ENCODE results near the gene PIGQ.

PIGQ gene

GRCh38 chr16:572865-573650 lies 3.3 kb downstream of the PIGQ start:
- FAIRE-seq, result no peak

- no peak for FAIRE-seq
These were observed 4.4 kb downstream of the PIGQ start for GRCh38 chr16:574021-574760.

DNA sequence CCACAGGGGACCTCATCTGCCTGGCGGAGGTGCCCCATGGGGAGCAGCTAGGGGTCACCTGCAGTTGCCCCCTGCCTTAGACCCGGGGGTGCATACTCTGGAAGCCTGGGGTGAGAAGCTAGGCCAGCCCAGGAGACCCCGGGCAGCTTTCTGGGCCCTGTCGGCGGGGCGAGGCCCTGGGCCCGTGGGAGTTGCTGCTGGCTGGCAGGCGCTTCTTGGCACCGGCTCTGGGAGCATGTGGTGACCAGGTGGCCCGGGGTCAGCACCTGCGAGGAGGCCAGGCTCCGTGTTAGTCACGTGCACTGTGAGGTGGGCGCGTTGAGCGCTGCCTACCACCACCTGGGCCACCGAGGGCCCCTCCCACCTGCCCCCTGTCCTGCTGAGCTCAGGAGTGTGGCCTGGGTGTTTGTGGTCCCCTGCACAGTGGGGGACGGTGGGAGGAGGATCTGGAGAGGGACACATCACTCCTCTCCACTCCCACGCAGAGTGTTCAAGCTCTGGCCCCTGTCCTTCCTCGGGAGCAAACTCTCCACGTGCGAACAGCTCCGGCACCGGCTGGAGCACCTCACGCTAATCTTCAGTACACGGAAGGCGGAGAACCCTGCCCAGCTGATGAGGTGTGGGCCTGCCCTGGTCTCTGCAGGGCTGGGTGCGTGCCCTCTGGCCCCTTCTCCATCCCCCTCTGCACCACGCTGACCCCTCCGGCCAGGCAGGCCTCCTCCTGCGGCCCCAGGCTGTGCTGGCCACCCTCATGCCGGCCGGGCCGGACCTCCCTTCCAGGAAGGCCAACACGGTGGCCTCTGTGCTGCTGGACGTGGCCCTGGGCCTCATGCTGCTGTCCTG lies 5.8 kb downstream of the PIGQ start:
- FAIRE-seq, result no peak

DNA sequence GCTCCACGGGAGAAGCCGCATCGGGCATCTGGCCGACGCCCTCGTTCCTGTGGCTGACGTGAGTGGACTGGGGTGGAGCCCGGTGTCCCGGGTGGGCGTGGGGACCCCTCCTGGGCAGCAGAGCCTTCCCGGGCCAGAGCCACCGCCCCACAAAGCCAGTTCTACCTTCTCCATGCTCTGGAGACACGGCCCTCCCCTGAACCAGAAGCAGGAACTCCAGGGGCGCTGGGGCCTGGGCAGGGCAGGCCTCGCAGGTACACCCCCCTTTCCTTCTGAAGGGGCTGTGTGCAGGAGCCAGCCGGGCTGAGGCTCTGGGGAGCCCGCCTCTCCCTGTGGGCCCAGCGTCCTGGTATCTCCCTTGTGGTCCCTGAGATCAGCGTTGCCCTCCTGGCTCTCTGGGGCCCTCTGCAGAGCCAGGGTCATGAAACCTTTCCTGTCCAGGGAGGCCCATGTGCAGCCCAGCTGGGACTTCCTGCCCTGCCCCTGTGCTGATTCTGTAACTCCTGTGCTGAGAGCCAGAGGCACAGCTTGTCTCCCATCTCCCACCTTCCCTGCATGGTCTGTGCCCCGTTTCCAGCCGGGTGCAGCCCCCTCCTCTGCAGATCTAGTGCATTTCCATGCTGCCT lies 6.5 kb downstream of the PIGQ start:
- FAIRE-seq, result no peak

DNA sequence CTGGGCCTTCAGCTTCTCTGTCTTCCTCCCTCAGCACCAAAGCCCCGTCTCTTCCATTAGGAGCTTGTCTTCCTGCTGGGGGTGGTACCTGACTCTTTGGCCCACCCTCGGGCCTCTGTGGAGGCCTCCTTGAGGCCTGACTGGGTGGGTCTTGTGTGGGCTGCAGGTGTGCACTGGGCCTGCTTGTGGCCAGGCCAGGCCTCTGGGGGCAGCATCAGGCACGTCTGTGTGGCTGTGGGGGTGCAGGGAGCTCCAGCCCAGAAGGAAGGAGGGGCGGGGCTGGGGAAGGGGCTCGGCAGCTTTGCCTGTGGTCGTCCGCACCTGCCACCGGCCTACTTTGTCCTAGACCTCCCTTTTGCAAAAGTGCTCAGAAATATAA lies 7.0 kb downstream of the PIGQ start:
- FAIRE-seq, result no peak

DNA sequence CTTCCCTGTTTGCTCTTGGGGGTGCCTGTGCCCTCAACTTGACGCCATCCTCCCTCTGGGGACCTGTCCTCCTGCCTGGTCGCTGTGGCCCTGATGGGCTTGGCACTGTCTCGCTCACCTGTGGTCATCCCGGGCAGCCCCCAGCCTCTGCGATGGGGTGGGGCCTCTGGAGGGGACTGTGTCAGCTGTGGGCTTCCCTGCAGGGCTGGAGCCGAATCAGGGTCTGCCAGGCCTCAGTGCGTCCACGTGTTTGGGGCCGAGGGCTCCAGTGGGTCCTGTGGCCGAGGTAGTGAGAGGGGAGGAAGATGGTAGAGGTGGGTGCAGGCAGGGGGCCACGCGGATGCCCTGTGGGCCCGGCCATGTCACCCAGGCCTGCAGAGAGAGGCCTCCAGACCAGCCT lies 8.0 kb downstream of the PIGQ start:
- FAIRE-seq, result no peak

- FAIRE-seq, result no peak
These were observed 8.6 kb downstream of the PIGQ start for GRCh38 chr16:578232-578869.

GRCh38 chr16:578870-579405 lies 9.2 kb downstream of the PIGQ start:
- no peak for FAIRE-seq

DNA sequence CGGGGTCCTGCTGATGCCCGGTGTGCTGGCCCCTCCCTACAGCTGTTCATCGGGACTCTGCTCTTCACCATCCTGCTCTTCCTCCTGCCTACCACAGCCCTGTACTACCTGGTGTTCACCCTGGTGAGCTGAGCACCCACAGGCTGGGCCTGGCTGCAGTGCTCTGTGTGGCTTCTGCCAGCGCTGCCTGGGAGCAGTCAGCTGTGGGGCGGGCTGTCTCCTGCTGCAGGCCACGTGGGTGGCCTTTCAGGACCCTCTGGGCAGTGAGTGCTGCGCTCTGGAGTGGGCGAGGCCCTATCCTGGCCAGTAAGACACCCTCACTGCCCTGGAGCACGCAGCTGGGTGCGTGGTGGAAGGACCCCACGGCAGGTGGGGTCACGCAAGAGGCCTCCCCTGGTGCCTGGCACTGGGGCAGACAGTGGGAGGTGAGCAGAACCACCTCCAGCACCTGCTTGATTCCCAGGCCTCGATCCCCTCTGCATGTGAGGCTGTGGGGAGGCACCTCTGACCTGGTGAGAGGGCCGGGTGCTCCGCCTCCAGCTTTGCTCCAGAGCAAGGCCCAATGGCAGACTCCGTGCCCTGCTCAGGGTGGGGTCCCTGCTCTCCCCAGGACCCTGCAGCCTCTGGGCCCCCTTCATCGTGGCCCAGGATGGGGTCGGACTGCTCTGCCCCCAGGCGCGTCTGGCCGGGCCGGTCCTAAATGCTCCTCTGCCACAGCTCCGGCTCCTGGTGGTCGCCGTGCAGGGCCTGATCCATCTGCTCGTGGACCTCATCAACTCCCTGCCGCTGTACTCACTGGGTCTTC lies 10.6 kb downstream of the PIGQ start:
- FAIRE-seq, result no peak

- FAIRE-seq, result no peak
These were observed 11.3 kb downstream of the PIGQ start for GRCh38 chr16:580946-581498.

DNA sequence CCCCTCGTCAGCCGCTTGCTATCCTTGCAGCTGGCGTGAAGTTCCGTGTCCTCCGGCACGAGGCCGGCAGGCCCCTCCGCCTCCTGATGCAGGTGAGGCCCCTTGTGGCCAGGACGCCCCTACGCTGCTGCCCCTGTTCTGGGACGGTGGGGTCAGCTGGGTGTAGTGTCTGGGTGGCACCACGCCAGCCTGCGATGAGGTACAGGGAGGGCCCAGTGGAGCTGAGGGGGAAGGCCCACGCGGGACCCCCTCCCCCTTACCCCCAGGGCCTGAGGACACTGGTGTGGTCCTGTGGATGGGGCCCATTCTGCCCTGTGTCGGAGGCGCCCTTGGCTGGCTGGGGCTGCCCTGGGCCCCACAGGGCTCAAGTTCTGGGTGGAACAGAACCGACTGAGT lies 12.4 kb downstream of the PIGQ start:
- FAIRE-seq, result no peak

DNA sequence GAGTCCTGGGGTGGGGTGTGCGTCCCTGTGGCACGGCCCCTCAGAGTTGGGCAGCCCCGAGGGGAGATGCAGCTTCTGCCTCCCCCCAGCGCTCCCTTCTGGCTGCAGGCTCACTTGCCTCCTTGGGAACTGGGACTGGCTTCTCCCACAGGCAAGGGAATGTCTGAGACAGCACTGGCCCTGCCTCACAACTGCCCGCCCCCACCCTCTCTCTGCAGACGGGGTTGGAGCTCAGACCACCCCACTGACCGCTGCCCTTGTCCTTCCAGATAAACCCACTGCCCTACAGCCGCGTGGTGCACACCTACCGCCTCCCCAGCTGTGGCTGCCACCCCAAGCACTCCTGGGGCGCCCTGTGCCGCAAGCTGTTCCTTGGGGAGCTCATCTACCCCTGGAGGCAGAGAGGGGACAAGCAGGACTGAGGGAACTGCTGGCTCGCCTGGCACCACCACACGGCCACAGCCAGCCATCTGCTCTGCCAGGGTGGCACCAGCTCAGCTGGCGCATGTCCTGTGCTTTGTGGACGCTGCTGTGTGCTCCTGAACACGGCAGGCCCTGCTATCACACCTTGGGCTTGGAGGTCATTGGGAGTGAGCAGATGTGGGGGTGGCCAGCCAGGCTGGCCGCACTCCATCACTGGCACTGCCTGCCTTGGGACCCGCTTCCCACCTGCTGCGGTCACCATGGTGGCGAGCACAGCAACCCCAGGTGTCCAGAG lies 13.0 kb downstream of the PIGQ start:
- FAIRE-seq, result no peak

DNA sequence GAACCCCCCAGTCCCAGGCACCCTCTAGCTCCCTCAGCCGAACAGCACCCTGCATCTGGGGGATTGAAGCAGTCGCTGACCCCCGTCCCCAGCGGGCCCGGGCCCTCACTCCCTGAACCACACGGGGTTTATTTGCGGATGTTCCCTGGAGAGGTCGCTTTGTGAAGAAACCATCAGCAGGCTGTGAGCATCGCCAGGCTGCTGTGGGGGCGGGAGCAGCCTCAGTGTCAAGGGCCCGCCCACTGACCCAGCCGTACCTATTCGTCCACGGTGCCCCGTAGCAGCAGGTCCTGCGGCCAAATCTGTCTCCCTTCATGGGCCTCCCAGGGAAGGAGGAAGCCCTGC lies 13.7 kb downstream of the PIGQ start:
- no peak for FAIRE-seq

DNA sequence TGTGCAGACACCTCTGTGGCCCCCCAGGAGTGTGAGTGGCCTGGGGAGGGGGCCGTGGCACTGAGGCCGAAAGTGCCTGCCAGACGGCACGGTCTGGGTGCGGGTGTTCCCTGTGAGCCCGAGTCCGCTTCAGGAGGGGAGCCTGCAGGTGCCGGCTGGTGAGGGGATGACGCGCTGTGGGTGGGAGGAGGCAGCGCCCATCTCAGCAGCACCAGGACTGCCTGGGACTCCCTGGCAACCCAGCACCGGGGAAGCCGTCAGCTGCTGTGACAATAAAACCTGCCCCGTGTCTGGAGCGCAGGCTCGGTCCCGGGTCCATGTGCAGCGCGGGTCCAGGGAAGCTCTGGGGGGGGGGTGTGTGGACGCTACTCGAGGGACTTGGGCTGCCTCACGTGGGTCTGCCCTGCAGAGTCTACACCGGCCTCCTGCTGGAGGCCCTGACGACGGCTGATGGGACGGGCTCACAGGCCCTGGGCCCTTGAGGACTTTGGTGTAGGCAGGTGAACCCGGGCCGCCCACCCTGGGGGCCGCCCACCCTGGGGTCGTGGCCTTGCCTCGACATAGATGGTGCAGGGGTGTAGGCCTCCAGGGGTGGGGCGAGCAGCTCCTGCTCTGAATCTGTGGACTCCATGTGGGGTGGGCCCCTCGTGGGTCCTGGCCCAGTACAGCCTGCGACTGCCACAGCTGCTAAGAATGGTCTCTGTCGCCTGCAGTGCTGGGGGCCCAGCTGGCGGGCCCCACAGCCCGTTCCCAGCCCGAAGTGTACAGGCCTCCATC lies 14.2 kb downstream of the PIGQ start:
- no peak for FAIRE-seq

DNA sequence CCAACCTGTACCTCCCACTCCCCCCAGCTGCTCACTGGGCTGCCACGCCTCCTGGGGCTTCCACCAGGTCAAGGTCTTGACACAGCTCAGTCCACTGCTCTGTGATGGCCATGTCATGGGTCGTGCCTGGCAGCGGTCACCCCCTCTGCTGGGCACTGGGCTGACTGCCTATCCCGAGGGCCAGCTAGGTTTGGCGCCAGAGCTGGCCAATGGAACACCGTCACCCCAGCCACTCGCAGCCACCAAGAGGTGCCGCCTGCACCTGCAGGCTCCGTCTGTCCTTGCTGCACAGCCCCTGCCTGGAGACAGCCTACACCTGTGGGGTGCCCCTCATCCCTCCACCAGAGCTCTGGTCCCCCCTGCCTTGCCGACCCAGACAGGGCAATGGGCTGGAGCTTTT lies 15.6 kb downstream of the PIGQ start:
- FAIRE-seq, result no peak

DNA sequence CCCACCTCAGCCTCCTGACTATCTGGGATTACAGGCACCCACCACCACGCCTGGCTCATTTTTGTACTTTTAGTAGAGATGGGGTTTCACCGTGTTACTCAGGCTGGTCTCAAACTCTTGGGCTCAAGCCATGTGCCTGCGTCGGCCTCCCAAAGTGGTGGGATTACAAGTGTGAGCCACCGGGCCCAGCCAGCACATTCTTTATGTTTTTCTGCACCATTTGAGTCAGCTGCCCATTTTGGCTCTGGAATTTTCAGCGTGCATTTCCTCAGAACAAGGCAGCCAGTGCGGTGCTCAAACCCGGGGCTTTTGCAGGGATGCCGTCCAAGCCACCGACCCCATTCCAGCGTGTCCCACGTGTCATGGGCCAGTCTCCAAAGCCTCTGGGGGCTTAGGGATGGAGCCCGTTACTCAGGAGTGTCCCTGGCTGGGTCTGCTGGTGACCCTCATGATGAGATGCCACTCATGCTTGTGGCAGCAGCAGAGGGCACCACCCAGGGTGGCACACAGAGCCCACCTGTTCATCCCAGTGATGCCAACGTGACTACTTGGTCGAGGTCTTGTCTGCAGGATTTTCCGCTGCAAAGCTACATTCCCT lies 16.4 kb downstream of the PIGQ start:
- FAIRE-seq, result no peak

DNA sequence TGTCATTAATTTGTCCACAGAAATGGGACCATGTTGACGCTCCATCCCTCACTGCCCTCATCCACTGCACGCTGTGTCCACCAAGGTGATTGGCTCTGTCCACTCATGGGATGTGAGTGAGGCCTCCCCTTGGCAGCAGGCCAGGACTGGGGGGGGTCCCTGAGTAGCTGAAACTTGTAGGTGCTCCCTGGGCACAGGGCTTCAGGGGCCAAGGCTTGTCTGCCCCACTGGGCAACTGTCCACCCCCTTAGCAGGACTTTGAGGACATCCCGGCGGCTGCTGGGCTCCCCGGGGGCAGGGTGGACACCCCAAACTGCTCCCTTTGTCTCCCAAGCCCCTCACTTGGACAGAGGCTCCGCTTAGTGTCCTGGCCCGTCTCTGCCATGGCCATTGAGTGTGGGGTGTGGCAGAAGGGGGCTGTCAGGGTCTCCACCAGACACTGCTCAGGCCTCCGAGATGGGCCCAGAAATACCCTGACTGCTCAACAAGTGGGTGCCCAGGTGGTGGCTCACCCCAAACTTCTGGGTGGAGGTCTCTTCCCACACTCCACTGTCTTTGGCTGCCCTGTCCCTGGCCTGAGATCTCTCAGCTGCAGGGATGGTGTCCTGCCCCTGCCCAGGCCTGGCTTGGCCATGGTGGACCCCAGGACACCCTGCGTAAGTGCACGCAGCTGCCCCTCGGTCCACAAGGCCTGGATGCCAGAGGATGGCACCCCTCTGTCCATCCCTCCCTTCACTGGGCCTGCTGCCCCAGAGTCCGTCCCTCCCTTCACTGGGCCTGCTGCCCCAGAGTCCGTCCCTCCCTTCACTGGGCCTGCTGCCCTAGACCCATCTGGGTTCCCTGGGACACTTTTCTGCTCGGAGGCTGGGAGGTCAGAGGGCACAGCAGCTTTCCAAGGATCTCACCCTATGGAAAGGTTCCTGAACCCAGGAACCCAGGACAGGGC lies 17.1 kb downstream of the PIGQ start:
- FAIRE-seq, result no peak

- FAIRE-seq, result no peak
These were observed 18.8 kb downstream of the PIGQ start for GRCh38 chr16:588639-588888.

Measured in A204.1 (cell line).